Liver (tissue), 9 donors: ENCODE measurements around the gene JPT2. TPM values are rescaled to one million over a fixed set of nuclear protein-coding genes. Genes with fewer than 3 reads are reported as not detected.
A peak's percentile ranks its signal among the peaks of the same experiment; 100 is the strongest.
"Not testable (repeated sequence)": the region's sequence is repeated elsewhere in the genome, so short reads cannot be mapped to it uniquely, and the experiment has no call there.

ENCODE experiments used
- DNase-seq: peaks from one replicate; pipeline ENCODE4 v3.0.0-alpha.2; 2017; ENCODE audit warnings: low spot score
- H3K27ac ChIP-seq, 2 donors: one replicate each; pipeline ENCODE4 v1.7.0; 2013; ENCODE audit warnings: inconsistent platforms in 2 of 2, low read length in 2 of 2, control low read depth in 1 of 2, low read depth in 1 of 2, mild to moderate bottlenecking in 1 of 2
- H3K27me3 ChIP-seq, 4 donors: one replicate each; pipeline versions ENCODE4 v1.6.1 to v1.7.0; 2013; ENCODE audit warnings: low read length in 3 of 4, inconsistent platforms in 1 of 4, mild to moderate bottlenecking in 1 of 4, moderate library complexity in 1 of 4; ENCODE audit not compliant: control insufficient read depth in 4 of 4, insufficient read depth in 4 of 4
- H3K36me3 ChIP-seq, 4 donors: one replicate each; pipeline versions ENCODE4 v1.6.1 to v1.7.0; 2013; ENCODE audit warnings: low read length in 3 of 4, mild to moderate bottlenecking in 3 of 4, low read depth in 1 of 4, moderate library complexity in 1 of 4; ENCODE audit not compliant: control insufficient read depth in 4 of 4, insufficient read depth in 3 of 4
- H3K4me1 ChIP-seq, 4 donors: one replicate each; pipeline versions ENCODE4 v1.6.1 to v1.7.0; 2013; ENCODE audit warnings: low read length in 3 of 4, mild to moderate bottlenecking in 3 of 4, moderate library complexity in 1 of 4; ENCODE audit not compliant: control insufficient read depth in 4 of 4, insufficient read depth in 4 of 4
- H3K4me3 ChIP-seq, 3 donors: one replicate each; pipeline versions ENCODE4 v1.6.1 to v1.7.0; 2013; ENCODE audit warnings: low read length in 3 of 3, control low read depth in 1 of 3, low read depth in 1 of 3, mild to moderate bottlenecking in 1 of 3
- H3K9ac ChIP-seq, 2 donors: one replicate each; pipeline ENCODE4 v1.7.0; 2013; ENCODE audit warnings: low read length in 2 of 2, mild to moderate bottlenecking in 2 of 2, moderate library complexity in 2 of 2, control low read depth in 1 of 2, low read depth in 1 of 2
- H3K9me3 ChIP-seq, 4 donors: one replicate each; pipeline versions ENCODE4 v1.6.1 to v1.7.0; 2013; ENCODE audit warnings: low read length in 3 of 4; ENCODE audit not compliant: control insufficient read depth in 4 of 4
- EGR1 ChIP-seq, 2 donors: IDR thresholded peaks; 2 replicates each; pipeline ENCODE4 v1.6.1; 2016 to 2018; ENCODE audit warnings: antibody characterized with exemption in 2 of 2, low read depth in 2 of 2
- FOXA1 ChIP-seq: IDR thresholded peaks from 2 replicates; pipeline ENCODE4 v1.6.1; 2016; ENCODE audit warnings: antibody characterized with exemption
- HNF4A ChIP-seq, 2 donors: conservative IDR thresholded peaks; 2 replicates each; pipeline ENCODE4 v1.6.1; 2016; ENCODE audit warnings: antibody characterized with exemption in 2 of 2, mild to moderate bottlenecking in 2 of 2
- HNF4G ChIP-seq: IDR thresholded peaks from 2 replicates; pipeline ENCODE4 v1.6.1; 2016; ENCODE audit warnings: antibody characterized with exemption
- JUND ChIP-seq, 2 donors: IDR thresholded peaks; 2 replicates each; pipeline ENCODE4 v1.6.1; 2016; ENCODE audit warnings: antibody characterized with exemption in 2 of 2
- NR2F2 ChIP-seq: IDR thresholded peaks from 2 replicates; pipeline ENCODE4 v1.6.1; 2016; ENCODE audit warnings: antibody characterized with exemption
- RAD21 ChIP-seq, 2 donors: IDR thresholded peaks; 2 replicates each; pipeline ENCODE4 v1.6.1; 2016; ENCODE audit warnings: antibody characterized with exemption in 2 of 2, mild to moderate bottlenecking in 2 of 2
- REST ChIP-seq: IDR thresholded peaks from 2 replicates; pipeline ENCODE4 v1.6.1; 2016; ENCODE audit warnings: antibody characterized with exemption, mild to moderate bottlenecking
- RXRA ChIP-seq, 2 donors: IDR thresholded peaks; 2 replicates each; pipeline ENCODE4 v1.6.1; 2017 to 2018; ENCODE audit warnings: antibody characterized with exemption in 2 of 2, mild to moderate bottlenecking in 1 of 2
- TAF1 ChIP-seq: conservative IDR thresholded peaks from 2 replicates; pipeline ENCODE4 v1.6.1; 2016; ENCODE audit warnings: antibody characterized with exemption, mild to moderate bottlenecking
- YY1 ChIP-seq: IDR thresholded peaks from 2 replicates; pipeline ENCODE4 v1.6.1; 2016; ENCODE audit warnings: antibody characterized with exemption, mild to moderate bottlenecking
- WGBS: extraction: QIAGEN DNeasy Blood & Tissue Kit; methylation state at CpG from one replicate; pipeline ENCODE4 v1.1.7; 2013; 5-methylcytosine and 5-hydroxymethylcytosine counted together
- polyA plus RNA-seq, 2 donors: library from polyadenylated mRNA; stranded (reverse) in 1 of 2; unstranded in 1 of 2; fragments of 200-250 nt in 1 of 2; fragments of >200 nt in 1 of 2; fragmentation: Nextera tagmentation in 1 of 2; extraction: Ambion mirVana in 1 of 2; gene quantifications; one replicate each; pipeline versions ENCODE4 v1.2.1 to v1.2.3, GENCODE V29; 2013 to 2015
- total RNA-seq, 2 donors: library from RNA; depleted of rRNA; stranded (reverse); fragments of >200 nt; gene quantifications; one replicate each; pipeline ENCODE4 v1.2.3, GENCODE V29; 2014
- TF ChIP-seq, protein P1 (sequence below): IDR thresholded peaks from 2 replicates; pipeline ENCODE4 v1.6.1; 2016; ENCODE audit warnings: antibody characterized with exemption
- TF ChIP-seq, protein P2 (sequence below): fragments of 150-350 bp; IDR thresholded peaks from 2 replicates; pipeline ENCODE4 v1.5.1; 2017; ENCODE audit warnings: improper control_type of control experiment, low read depth, low read length; ENCODE audit not compliant: missing input control
- TF ChIP-seq, protein P3 (sequence below): IDR thresholded peaks from 2 replicates; pipeline ENCODE4 v1.6.1; 2016; ENCODE audit warnings: antibody characterized with exemption
- donor health status: healthy.
- donor health status: healthy.
- donor health status: healthy.
- donor health status: healthy.
- donor health status: healthy.

JPT2 gene
- total and polyA plus RNA-seq, 4 donors = 7.4 to 32.6 (median 28.4) TPM

- Histone ChIP-seq H3K4me1 (peaks cover 0 to 7% (median 0%) of the 10 kb centered on the region in 4 donors), H3K4me3 (no peak overlapping the region), H3K27me3 (no peaks in the 10 kb centered on the region), H3K27ac (no peak overlapping the region), H3K9ac (no peak overlapping the region), H3K36me3 (peaks cover 4 to 39% (median 12%) of the 10 kb centered on the region in 4 donors), H3K9me3 (no peaks in the 10 kb centered on the region)
- 92% methylated on average over 6 of the region's 6 CpGs for WGBS
- TF ChIP-seq, protein P1, sequence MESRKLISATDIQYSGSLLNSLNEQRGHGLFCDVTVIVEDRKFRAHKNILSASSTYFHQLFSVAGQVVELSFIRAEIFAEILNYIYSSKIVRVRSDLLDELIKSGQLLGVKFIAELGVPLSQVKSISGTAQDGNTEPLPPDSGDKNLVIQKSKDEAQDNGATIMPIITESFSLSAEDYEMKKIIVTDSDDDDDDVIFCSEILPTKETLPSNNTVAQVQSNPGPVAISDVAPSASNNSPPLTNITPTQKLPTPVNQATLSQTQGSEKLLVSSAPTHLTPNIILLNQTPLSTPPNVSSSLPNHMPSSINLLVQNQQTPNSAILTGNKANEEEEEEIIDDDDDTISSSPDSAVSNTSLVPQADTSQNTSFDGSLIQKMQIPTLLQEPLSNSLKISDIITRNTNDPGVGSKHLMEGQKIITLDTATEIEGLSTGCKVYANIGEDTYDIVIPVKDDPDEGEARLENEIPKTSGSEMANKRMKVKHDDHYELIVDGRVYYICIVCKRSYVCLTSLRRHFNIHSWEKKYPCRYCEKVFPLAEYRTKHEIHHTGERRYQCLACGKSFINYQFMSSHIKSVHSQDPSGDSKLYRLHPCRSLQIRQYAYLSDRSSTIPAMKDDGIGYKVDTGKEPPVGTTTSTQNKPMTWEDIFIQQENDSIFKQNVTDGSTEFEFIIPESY = no peak
- TF ChIP-seq FOXA1 = no peak
- TF ChIP-seq, protein P2, sequence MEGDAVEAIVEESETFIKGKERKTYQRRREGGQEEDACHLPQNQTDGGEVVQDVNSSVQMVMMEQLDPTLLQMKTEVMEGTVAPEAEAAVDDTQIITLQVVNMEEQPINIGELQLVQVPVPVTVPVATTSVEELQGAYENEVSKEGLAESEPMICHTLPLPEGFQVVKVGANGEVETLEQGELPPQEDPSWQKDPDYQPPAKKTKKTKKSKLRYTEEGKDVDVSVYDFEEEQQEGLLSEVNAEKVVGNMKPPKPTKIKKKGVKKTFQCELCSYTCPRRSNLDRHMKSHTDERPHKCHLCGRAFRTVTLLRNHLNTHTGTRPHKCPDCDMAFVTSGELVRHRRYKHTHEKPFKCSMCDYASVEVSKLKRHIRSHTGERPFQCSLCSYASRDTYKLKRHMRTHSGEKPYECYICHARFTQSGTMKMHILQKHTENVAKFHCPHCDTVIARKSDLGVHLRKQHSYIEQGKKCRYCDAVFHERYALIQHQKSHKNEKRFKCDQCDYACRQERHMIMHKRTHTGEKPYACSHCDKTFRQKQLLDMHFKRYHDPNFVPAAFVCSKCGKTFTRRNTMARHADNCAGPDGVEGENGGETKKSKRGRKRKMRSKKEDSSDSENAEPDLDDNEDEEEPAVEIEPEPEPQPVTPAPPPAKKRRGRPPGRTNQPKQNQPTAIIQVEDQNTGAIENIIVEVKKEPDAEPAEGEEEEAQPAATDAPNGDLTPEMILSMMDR = no peak
- no peak for TF ChIP-seq TAF1
- TF ChIP-seq RAD21 (IDR thresholded peaks at IDR 0.05) = no peak
- no peak for TF ChIP-seq HNF4A (conservative IDR thresholded peaks at IDR 0.05)
- no peak for TF ChIP-seq JUND (IDR thresholded peaks at IDR 0.05)
- no peak for TF ChIP-seq NR2F2
- no peak for TF ChIP-seq EGR1 (IDR thresholded peaks at IDR 0.05; ENCODE audit: low read depth in 2 of 2)
- TF ChIP-seq, protein P3, sequence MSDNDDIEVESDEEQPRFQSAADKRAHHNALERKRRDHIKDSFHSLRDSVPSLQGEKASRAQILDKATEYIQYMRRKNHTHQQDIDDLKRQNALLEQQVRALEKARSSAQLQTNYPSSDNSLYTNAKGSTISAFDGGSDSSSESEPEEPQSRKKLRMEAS = no peak
- no peak for TF ChIP-seq RXRA (IDR thresholded peaks at IDR 0.05)
- no peak for TF ChIP-seq HNF4G
- no peak for TF ChIP-seq REST
- DNase-seq = no peak
These were observed 23.3 kb downstream of the JPT2 start for GRCh38 chr16:1701216-1701878.

GRCh38 chr16:1705324-1705687 lies 27.2 kb downstream of the JPT2 start:
- not testable (repeated sequence) for DNase-seq, H3K9me3 ChIP-seq, H3K27me3 ChIP-seq
- Histone ChIP-seq H3K4me3 (peak overlapping the region; percentile 74 to 93 (median 91)), H3K9ac (peak overlapping the region in 1 of 2 donors; percentile 68), H3K36me3 (peaks cover 0 to 13% (median 6%) of the 10 kb centered on the region in 4 donors), H3K4me1 (peaks cover 6 to 23% (median 13%) of the 10 kb centered on the region in 4 donors), H3K27ac (peak overlapping the region; percentile 85 to 93)
- peak; percentile 39 for TF ChIP-seq YY1
- under 1% methylated on average over 16 of the region's 16 CpGs for WGBS
